Motor neuron (in vitro differentiated cells): Measurements from ENCODE around the gene FGF14. TPM values are rescaled to one million over a fixed set of nuclear protein-coding genes. Genes with fewer than 3 reads are reported as not detected.
"Not testable (repeated sequence)": the region's sequence is repeated elsewhere in the genome, so short reads cannot be mapped to it uniquely, and the experiment has no call there.

Experiments used
- ATAC-seq, 8 experiments: fragments of 200-7000 bp; cut with Tn5 transposase; replicated peaks in 6 of 8; 2 replicates each; pipeline ENCODE4 v1.8.0; 2021; ENCODE audit warnings: mild to moderate bottlenecking in 8 of 8, moderate library complexity in 8 of 8
- H3K27ac ChIP-seq, 2 donors: fragments of 250-450 bp; sonication (Bioruptor Pico); 2 replicates each; pipeline ENCODE4 v1.9.0; 2021; ENCODE audit warnings: antibody characterized with exemption in 2 of 2, mild to moderate bottlenecking in 2 of 2, moderate library complexity in 1 of 2
- H3K4me1 ChIP-seq, 2 donors: fragments of 250-450 bp; sonication (Bioruptor Pico); replicated peaks in 1 of 2; 2 replicates each; pipeline ENCODE4 v1.6.1; 2021; ENCODE audit warnings: antibody characterized with exemption in 2 of 2, mild to moderate bottlenecking in 2 of 2, moderate library complexity in 1 of 2
- H3K4me3 ChIP-seq, 5 donors: fragments of 250-450 bp; sonication (Bioruptor Pico); 2 replicates each; pipeline ENCODE4 v1.9.0; 2021; ENCODE audit warnings: antibody characterized with exemption in 5 of 5, mild to moderate bottlenecking in 5 of 5, moderate library complexity in 4 of 5
- WGBS, 10 experiments: fragments of 450-650 bp; shearing (Covaris generic); methylation state at CpG; one replicate each; pipeline ENCODE4 v1.0.0; 2022; 5-methylcytosine and 5-hydroxymethylcytosine counted together
- in situ Hi-C, 9 experiments: fragments of 400-800 bp; cut with MboI; loops; one replicate each; pipeline ENCODE4 v1.15.0; 2021; ENCODE audit warnings: low sequenced_read_pairs in 9 of 9, low pct_unique_long_range_greater_than_20kb in 2 of 9; ENCODE audit not compliant: unreplicated experiment in 9 of 9
- total RNA-seq, 8 experiments: library from RNA; unstranded; fragments of 300-600 nt; gene quantifications; 2 replicates each; pipeline versions ENCODE4 v1.2.3 to v1.2.4, GENCODE V29; 2022

Gene FGF14
- total RNA-seq, 8 experiments from 2014 or later: 0.66 to 20.0 (median 8.7) TPM

DNA sequence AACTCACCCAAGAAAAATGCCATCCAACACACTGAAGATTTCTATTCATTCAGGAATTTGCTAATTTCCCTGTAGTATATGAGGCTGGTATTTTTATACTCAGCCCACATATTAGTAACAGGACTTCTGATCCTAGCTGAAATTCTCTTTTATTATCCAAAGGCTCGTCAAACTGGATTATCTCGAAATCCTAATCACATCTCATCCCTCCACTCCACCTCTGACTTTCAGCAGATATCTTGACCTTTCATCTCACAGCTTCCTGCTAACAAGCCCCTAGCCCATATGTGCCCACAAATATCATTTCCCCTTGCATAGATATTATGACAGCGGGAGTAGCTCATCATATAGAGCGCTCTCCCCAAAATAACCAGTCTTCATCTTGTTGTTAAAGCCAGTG is 279.7 kb downstream of the FGF14 start:
- Histone ChIP-seq H3K4me1 (no peaks in the 10 kb centered on the region), H3K4me3 (no peak overlapping the region), H3K27ac (no peak overlapping the region)
- WGBS, 10 experiments: 47 to 100% (median 97%) methylated on average over 2 to 4 of the region's 4 CpGs; no CpG with 5 or more reads in 2 of the 10 experiments
- no peak for ATAC-seq
- in situ Hi-C loops: no loop called here

GRCh38 chr13:102117175-102117831 is 284.5 kb downstream of the FGF14 start:
- in situ Hi-C loops: no loop called here
- ATAC-seq: peak in 4 of 8 experiments; percentile 19 to 94 (median 78)
- 17 to 92% (median 63%) methylated on average over 3 to 7 of the region's 7 CpGs for WGBS, 10 experiments

GRCh38 chr13:102103469-102103868 is 298.4 kb downstream of the FGF14 start:
- H3K27ac ChIP-seq: no peak overlapping the region
- in situ Hi-C loops: no loop called here
- WGBS, 10 experiments: 0 to 94% (median 63%) methylated on average over 1 to 3 of the region's 3 CpGs
- ATAC-seq: peak in 3 of 8 experiments; percentile 22 to 76 (median 50)
- H3K4me1 ChIP-seq: no peaks in the 10 kb centered on the region
- no peak overlapping the region for H3K4me3 ChIP-seq

More at GRCh38 chr13:102117175-102117831, 284.5 kb downstream of the FGF14 start:
- H3K4me1 ChIP-seq: no peaks in the 10 kb centered on the region
- H3K4me3 ChIP-seq: no peak overlapping the region
- H3K27ac ChIP-seq: no peak overlapping the region

GRCh38 chr13:102100234-102100633 is 301.6 kb downstream of the FGF14 start:
- peaks cover 0 to 4% of the 10 kb centered on the region in 2 donors for H3K4me1 ChIP-seq
- WGBS, 10 experiments: 15 to 100% (median 97%) methylated on average over 1 to 3 of the region's 3 CpGs; no CpG with 5 or more reads in 2 of the 10 experiments
- in situ Hi-C loops: no loop called here
- no peak overlapping the region for H3K27ac ChIP-seq
- no peak for ATAC-seq
- H3K4me3 ChIP-seq: no peak overlapping the region

DNA sequence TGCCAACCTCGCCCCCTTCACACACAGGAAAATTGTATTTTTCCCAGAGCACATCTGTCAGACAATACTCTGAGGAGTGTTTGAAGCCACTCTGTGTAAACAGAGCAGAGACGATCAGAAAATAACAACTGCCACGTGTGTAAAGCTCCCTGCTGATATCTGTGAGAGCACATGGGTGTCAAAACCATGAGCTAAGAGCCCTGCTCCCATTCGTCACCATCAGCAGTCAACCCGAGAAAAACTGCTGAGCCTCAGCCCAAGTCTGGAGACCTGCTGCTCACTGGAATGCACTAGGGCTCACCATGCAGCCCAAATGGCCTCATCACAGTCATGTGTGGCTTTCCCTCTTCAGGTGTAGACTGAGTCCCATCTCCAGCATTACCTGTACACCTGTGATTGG is 304.1 kb downstream of the FGF14 start:
- ATAC-seq: peak in 5 of 8 experiments; percentile 29 to 74 (median 71)
- Histone ChIP-seq H3K4me3 (no peak overlapping the region), H3K27ac (no peak overlapping the region), H3K4me1 (peaks cover 0 to 4% of the 10 kb centered on the region in 2 donors)
- WGBS, 10 experiments: 14 to 71% (median 48%) methylated on average over 1 to 5 of the region's 5 CpGs; no CpG with 5 or more reads in 3 of the 10 experiments
- in situ Hi-C loops: loop anchor here in 1 of 9 experiments (25.0 kb wide), 1 partner anchor 310 kb away; no protein-coding TSS in a partner anchor

DNA sequence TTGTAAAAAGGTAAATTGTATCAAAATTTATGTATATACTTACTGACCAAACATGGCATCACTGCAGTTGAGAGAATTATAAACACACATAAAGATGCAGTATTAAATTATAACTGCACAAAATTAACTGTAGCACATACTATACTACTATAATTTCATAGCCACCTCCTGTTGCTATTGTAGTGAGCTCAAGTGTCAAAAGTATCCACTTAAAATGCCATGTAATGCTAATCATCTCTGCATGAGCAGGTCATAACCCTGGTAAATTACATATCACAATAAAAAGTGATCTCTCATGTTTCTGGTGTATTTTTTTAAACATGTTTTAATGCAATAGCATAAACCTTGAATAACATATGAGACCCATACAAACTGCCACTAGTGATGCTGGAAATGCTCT is 308.6 kb downstream of the FGF14 start:
- not testable (repeated sequence) for H3K4me3 ChIP-seq, H3K4me1 ChIP-seq, H3K27ac ChIP-seq, ATAC-seq
- in situ Hi-C loops: loop anchor here in 1 of 9 experiments (25.0 kb wide), 1 partner anchor 306 kb away; no protein-coding TSS in a partner anchor

DNA sequence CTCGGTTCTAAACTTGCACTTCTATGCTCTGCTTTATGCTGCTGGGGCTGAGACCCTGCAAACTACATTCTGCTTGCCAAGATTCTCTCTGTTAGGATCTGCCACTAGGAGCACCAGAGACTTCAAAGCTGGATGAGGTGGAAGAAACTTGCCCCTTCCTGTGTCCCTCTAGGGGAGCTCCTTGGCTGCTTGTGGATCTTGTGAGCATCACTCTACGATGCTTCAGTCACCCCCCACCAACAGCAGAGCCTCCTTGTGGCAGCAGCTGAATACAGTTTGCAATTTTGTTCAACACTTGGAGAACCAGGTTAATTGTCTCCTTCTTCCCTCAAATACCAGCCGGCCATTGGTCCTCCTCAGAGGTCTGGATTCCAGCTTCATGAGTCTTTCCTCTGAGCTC is 310.6 kb downstream of the FGF14 start:
- ATAC-seq: peak in 1 of 8 experiments; percentile 77
- H3K4me1 ChIP-seq: no peaks in the 10 kb centered on the region
- 20 to 100% (median 83%) methylated on average over 1 to 3 of the region's 3 CpGs; no CpG with 5 or more reads in 1 of the 10 experiments for WGBS, 10 experiments
- no peak overlapping the region for H3K27ac ChIP-seq
- in situ Hi-C loops: loop anchor here in 1 of 9 experiments (25.0 kb wide), 1 partner anchor 304 kb away; no protein-coding TSS in a partner anchor
- H3K4me3 ChIP-seq: no peak overlapping the region

- H3K4me3 ChIP-seq: no peak overlapping the region
- in situ Hi-C loops: loop anchor here in 1 of 9 experiments (25.0 kb wide), 1 partner anchor 303 kb away; no protein-coding TSS in a partner anchor
- no peak for ATAC-seq
- H3K27ac ChIP-seq: no peak overlapping the region
- WGBS, 10 experiments: 17 to 100% (median 90%) methylated on average over 1 to 8 of the region's 8 CpGs; no CpG with 5 or more reads in 2 of the 10 experiments
- H3K4me1 ChIP-seq: no peaks in the 10 kb centered on the region
Observed at GRCh38 chr13:102090532-102090931, 311.3 kb downstream of the FGF14 start.

GRCh38 chr13:102089722-102090121 is 312.1 kb downstream of the FGF14 start:
- Histone ChIP-seq H3K4me3 (no peak overlapping the region), H3K4me1 (no peaks in the 10 kb centered on the region), H3K27ac (no peak overlapping the region)
- in situ Hi-C loops: loop anchor here in 1 of 9 experiments (25.0 kb wide), 1 partner anchor 302 kb away; no protein-coding TSS in a partner anchor
- no peak for ATAC-seq

GRCh38 chr13:102089177-102089576 is 312.7 kb downstream of the FGF14 start:
- in situ Hi-C loops: loop anchor here in 1 of 9 experiments (25.0 kb wide), 1 partner anchor 302 kb away; no protein-coding TSS in a partner anchor
- ATAC-seq: no peak
- H3K27ac ChIP-seq: no peak overlapping the region
- no peak overlapping the region for H3K4me3 ChIP-seq
- no peaks in the 10 kb centered on the region for H3K4me1 ChIP-seq
- WGBS, 10 experiments: 6 to 100% (median 84%) methylated on average over 1 to 2 of the region's 2 CpGs

- 0 to 100% (median 40%) methylated on average over 1 of the region's 1 CpG; no CpG with 5 or more reads in 7 of the 10 experiments for WGBS, 10 experiments
- no peak overlapping the region for H3K27ac ChIP-seq
- peaks cover 0 to 6% of the 10 kb centered on the region in 2 donors for H3K4me1 ChIP-seq
- ATAC-seq: no peak
- H3K4me3 ChIP-seq: no peak overlapping the region
- in situ Hi-C loops: no loop called here
Observed at GRCh38 chr13:102073251-102073650, 328.6 kb downstream of the FGF14 start.

- H3K4me3 ChIP-seq: no peak overlapping the region
- no peak overlapping the region for H3K27ac ChIP-seq
- no peak for ATAC-seq
- 10 to 100% (median 56%) methylated on average over 1 to 6 of the region's 6 CpGs; no CpG with 5 or more reads in 2 of the 10 experiments for WGBS, 10 experiments
- peaks cover 0 to 6% of the 10 kb centered on the region in 2 donors for H3K4me1 ChIP-seq
- in situ Hi-C loops: no loop called here
Observed at GRCh38 chr13:102071711-102072110, 330.1 kb downstream of the FGF14 start.

DNA sequence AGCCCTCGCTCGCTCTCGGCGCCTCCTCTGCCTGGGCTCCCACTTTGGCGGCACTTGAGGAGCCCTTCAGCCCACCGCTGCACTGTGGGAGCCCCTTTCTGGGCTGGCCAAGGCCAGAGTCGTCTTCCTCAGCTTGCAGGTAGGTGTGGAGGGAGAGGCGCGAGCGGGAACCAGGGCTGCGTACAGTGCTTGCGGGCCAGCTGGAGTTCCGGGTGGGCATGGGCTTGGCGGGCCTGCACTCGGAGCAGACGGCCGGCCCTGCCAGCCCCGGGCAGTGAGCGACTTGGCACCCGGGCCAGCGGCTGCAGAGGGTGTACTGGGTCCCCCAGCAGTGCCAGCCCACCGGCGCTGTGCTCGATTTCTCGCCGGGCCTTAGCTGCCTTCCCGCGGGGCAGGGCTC is 333.5 kb downstream of the FGF14 start:
- H3K4me1 ChIP-seq, H3K27ac ChIP-seq, H3K4me3 ChIP-seq, ATAC-seq, in situ Hi-C loops: not testable (repeated sequence)
- whole genome bisulfite sequencing, 10 experiments: 30% methylated on average over 2 of the region's 28 CpGs; no CpG with 5 or more reads in 9 of the 10 experiments
